ENCODE data around the gene TRIM7. TPM values are rescaled to one million over a fixed set of nuclear protein-coding genes. Genes with fewer than 3 reads are reported as not detected.

Gene TRIM7
- total RNA-seq, 1 experiment from 2014 or later, result 30.2 TPM

- no peaks in the 10 kb centered on the region for H3K79me2 ChIP-seq (ENCODE audit: insufficient read depth, low read length)
- H4K20me1 ChIP-seq (ENCODE audit: insufficient read depth), result no peaks in the 10 kb centered on the region
- peak overlapping the region; percentile 64 for H3K9ac ChIP-seq (ENCODE audit: low read length)
- H3K27me3 ChIP-seq (ENCODE audit: insufficient read depth, low read length), result no peaks in the 10 kb centered on the region
- H3K9me2 ChIP-seq (ENCODE audit: insufficient read depth), result no peaks in the 10 kb centered on the region
- CTCF ChIA-PET, result interaction anchor here (0.9 to 2.9 kb wide), 9 partner anchors 8 to 388 kb away, joined by 3 to 9 read pairs (median 4); no protein-coding TSS in a partner anchor
- peak overlapping the region; percentile 90 for H3K4me2 ChIP-seq (ENCODE audit: low read length)
- H3K27ac ChIP-seq (ENCODE audit: low read depth, low read length), result peak overlapping the region; percentile 71
- BruUV-seq (replicated peaks), result no TSS peak
- H2AFZ ChIP-seq (ENCODE audit: low read depth, low read length, poor library complexity, severe bottlenecking), result peak overlapping the region; percentile 97
- intact Hi-C loops (cut with micrococcal nuclease), result loop anchor here (1.0 to 5.0 kb wide), 4 partner anchors 16 to 311 kb away; partner anchors contain the start of genes TRIM41 and ZFP62
- TF ChIP-seq CTCF (IDR thresholded peaks at IDR 0.05 in 2 of 3, conservative IDR thresholded peaks at IDR 0.05 in 1 of 3; ENCODE audit: borderline replicate concordance in 1 of 3, insufficient read depth in 1 of 3, low read depth in 2 of 3, low read length in 2 of 3), result peak in 2 of 3 experiments; percentile 37 to 46; a peak in 4 of 6 replicates
- no peak for TF ChIP-seq FOSL1 (IDR thresholded peaks at IDR 0.05; ENCODE audit: low read depth)
- TF ChIP-seq CBX3 (IDR thresholded peaks at IDR 0.05; ENCODE audit: low read depth), result no peak
- TF ChIP-seq SP1 (IDR thresholded peaks at IDR 0.05; ENCODE audit: low read depth), result no peak
- TF ChIP-seq POLR2A (IDR thresholded peaks at IDR 0.05; ENCODE audit: borderline replicate concordance, extremely low read depth, insufficient read depth, insufficient read length), result peak; percentile 32
- H3K4me1 ChIP-seq (ENCODE audit: control insufficient read depth in 1 of 2, insufficient read depth in 2 of 2, low read length in 2 of 2), result peaks cover 18 to 59% of the 10 kb centered on the region in 2 experiments; a peak in 3 of 4 replicates
- POLR2A ChIA-PET, result interaction anchor here (1.0 to 2.0 kb wide), 7 partner anchors 12 to 51 kb away, joined by 3 to 7 read pairs (median 4); partner anchors contain the start of gene TRIM41
- no peaks in the 10 kb centered on the region for H3K9me3 ChIP-seq (ENCODE audit: control insufficient read depth in 1 of 2, insufficient read depth in 1 of 2, low read depth in 1 of 2, low read length in 2 of 2)
- H3K4me3 ChIP-seq (replicated peaks in 1 of 2; ENCODE audit: low read depth in 1 of 2, low read length in 2 of 2), result peak overlapping the region; percentile 39 to 58
- RAD21 ChIA-PET (ENCODE audit: low non-redundant PET in 1 of 2, low total read pairs in 2 of 2, uncharacterized antibody in 2 of 2, unreplicated experiment in 2 of 2), result interaction anchor here (0.6 to 1.1 kb wide), 2 partner anchors 21 to 34 kb away, joined by 3 to 4 read pairs; no protein-coding TSS in a partner anchor
- no peak for DNase-seq (ENCODE audit: low read depth, low spot score)
- H3K36me3 ChIP-seq (ENCODE audit: control insufficient read depth in 1 of 2, insufficient read depth in 2 of 2, low read length in 2 of 2), result no peaks in the 10 kb centered on the region
- peak; percentile 12 for ATAC-seq
Observed at GRCh38 chr5:181173027-181173419, 32.0 kb downstream of the TRIM7 start.

GRCh38 chr5:181171782-181172181, 33.2 kb downstream of the TRIM7 start:
- H3K27me3 ChIP-seq (ENCODE audit: insufficient read depth, low read length), result no peaks in the 10 kb centered on the region
- BruUV-seq (replicated peaks), result no TSS peak
- intact Hi-C loops (cut with micrococcal nuclease), result loop anchor here (2.0 to 5.0 kb wide), 3 partner anchors 17 to 309 kb away; partner anchors contain the start of genes TRIM41 and ZFP62
- no peak overlapping the region for H3K4me3 ChIP-seq (replicated peaks in 1 of 2; ENCODE audit: low read depth in 1 of 2, low read length in 2 of 2)
- H3K9me3 ChIP-seq (ENCODE audit: control insufficient read depth in 1 of 2, insufficient read depth in 1 of 2, low read depth in 1 of 2, low read length in 2 of 2), result no peaks in the 10 kb centered on the region
- H4K20me1 ChIP-seq (ENCODE audit: insufficient read depth), result no peaks in the 10 kb centered on the region
- no peak overlapping the region for H2AFZ ChIP-seq (ENCODE audit: low read depth, low read length, poor library complexity, severe bottlenecking)
- H3K36me3 ChIP-seq (ENCODE audit: control insufficient read depth in 1 of 2, insufficient read depth in 2 of 2, low read length in 2 of 2), result no peaks in the 10 kb centered on the region
- CTCF ChIA-PET, result interaction anchor here (0.6 to 2.0 kb wide), 3 partner anchors 10 to 38 kb away, joined by 3 to 5 read pairs (median 5); no protein-coding TSS in a partner anchor
- H3K79me2 ChIP-seq (ENCODE audit: insufficient read depth, low read length), result no peaks in the 10 kb centered on the region
- no peaks in the 10 kb centered on the region for H3K9me2 ChIP-seq (ENCODE audit: insufficient read depth)
- H3K27ac ChIP-seq (ENCODE audit: low read depth, low read length), result no peak overlapping the region
- no peak for DNase-seq (ENCODE audit: low read depth, low spot score)
- H3K4me1 ChIP-seq (ENCODE audit: control insufficient read depth in 1 of 2, insufficient read depth in 2 of 2, low read length in 2 of 2), result peaks cover 18 to 58% of the 10 kb centered on the region in 2 experiments; a peak in 3 of 4 replicates
- ATAC-seq, result no peak
- POLR2A ChIA-PET, result no interaction called here
- H3K4me2 ChIP-seq (ENCODE audit: low read length), result peak overlapping the region; percentile 90; the same call in 1 of the 2 replicates
- H3K9ac ChIP-seq (ENCODE audit: low read length), result no peak overlapping the region
- RAD21 ChIA-PET (ENCODE audit: low non-redundant PET in 1 of 2, low total read pairs in 2 of 2, uncharacterized antibody in 2 of 2, unreplicated experiment in 2 of 2), result no interaction called here
- TF ChIP-seq POLR2A (IDR thresholded peaks at IDR 0.05; ENCODE audit: borderline replicate concordance, extremely low read depth, insufficient read depth, insufficient read length) (no peak), REST (IDR thresholded peaks at IDR 0.05; ENCODE audit: low read depth) (no peak), MAX (IDR thresholded peaks at IDR 0.05) (no peak), ELF1 (IDR thresholded peaks at IDR 0.05; ENCODE audit: borderline replicate concordance, low read depth) (no peak), ZBTB33 (IDR thresholded peaks at IDR 0.05; ENCODE audit: extremely low read depth, insufficient replicate concordance, low read length) (no peak), JUND (IDR thresholded peaks at IDR 0.05) (no peak)
- TF ChIP-seq, protein P1, sequence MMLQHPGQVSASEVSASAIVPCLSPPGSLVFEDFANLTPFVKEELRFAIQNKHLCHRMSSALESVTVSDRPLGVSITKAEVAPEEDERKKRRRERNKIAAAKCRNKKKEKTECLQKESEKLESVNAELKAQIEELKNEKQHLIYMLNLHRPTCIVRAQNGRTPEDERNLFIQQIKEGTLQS (IDR thresholded peaks at IDR 0.05), result no peak

All from HCT116 (cell line).